Measurements from ENCODE around the gene APOA1.

DNA sequence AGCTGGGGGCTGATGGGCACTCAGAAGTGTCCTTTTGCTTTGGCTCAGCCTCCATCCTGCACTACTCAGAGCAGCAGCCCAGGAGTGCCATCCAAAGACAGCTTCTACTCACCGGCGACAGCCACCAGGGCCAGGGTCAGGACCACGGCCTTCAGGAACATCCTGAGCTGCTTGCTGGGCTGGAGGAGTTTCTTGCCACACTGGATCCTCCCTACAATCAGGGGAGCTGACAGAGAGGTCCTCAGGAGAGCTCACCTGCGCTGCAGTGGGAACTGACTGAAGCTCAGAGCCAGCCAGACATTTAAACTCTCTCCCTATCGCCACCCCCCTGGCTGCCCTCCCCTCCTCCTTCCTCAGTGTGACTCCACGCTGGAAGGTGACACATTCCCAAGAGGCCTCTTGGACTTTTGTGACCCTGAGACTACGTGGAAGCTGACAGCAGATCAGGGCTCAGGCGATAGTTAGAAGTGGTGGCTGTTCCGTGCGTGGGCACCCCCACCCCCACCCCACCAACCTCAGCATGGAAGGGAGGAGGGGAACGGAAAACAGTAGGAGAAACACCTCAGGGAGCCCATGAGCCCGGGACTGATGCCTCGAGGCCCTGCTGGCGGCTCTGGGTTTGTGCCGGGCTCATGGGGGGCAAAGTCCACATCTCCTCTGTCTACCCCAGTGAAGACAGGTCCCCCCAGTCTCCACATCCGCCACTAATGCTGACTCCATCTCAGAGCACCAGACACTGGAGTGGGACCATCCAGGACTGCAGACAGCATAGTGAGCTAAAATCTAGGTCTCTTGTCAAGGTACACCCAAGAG lies 14.2 kb downstream of the APOA1 start, which contains the start of gene APOA4:
- TF ChIP-seq POLR2A (IDR thresholded peaks at IDR 0.05) (no peak), EP300 (IDR thresholded peaks at IDR 0.05) (no peak), CTCF (IDR thresholded peaks at IDR 0.05) (no peak)

Measured in sigmoid colon (tissue), 4 donors.